CD4-positive, alpha-beta T cell treated with Interleukin-17A for 4 hours (primary cell): ENCODE measurements around the gene ZFP69.
"Not testable (repeated sequence)": the region's sequence is repeated elsewhere in the genome, so short reads cannot be mapped to it uniquely, and the experiment has no call there.

ENCODE experiments used
- DNase-seq: peaks from one replicate; pipeline ENCODE4 v3.0.0-alpha.2; 2020; ENCODE audit warnings: mixed read lengths

Gene ZFP69

DNA sequence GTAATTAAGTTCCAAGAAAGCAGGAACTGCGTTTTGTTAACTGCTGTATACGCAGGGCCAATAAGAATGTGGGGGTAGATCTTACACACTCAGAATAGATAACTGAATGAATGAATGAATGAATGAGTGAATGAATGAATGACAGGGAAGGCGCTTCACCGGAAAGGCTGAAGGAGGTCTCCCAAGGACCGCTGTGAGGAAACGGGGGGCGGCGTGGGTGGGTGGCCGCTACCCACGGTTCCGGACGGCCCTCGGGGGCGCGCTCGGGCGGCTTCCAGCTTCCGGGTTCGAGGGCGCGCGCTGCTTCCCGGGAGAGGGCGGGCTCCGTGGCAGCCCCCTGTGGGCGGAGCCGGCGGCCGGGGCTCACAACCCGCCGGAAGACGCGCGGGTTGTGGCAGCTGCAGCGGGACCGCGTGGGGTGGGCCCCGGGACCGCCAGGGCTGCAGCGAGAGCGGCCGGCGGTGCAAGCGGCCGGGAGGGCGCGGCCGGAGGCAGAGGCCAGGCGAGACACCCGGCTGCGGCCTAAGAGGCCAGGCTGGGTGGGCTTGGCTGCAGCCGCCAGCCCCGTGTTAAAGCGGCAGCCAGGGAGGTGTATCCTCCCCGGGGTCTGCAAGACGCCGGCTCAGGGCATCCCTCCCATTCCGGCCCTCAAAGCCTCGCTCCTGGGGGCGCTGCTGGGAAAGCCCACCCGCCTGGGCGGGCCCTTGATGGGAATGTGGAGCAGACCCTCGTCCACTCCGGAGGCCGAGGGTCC, at the start of gene ZFP69:
TSS of gene ZFP69 (plus strand) at position 367 of the 754 bp plus-strand sequence. CDS start 2,072 bp downstream, outside the sequence.
- peak; percentile 83 for DNase-seq

- no peak for DNase-seq
Measured at GRCh38 chr1:40431385-40431784, 45.7 kb upstream of the ZFP69 start.

- no peak for DNase-seq
Measured at GRCh38 chr1:40432644-40433390, 44.3 kb upstream of the ZFP69 start.

GRCh38 chr1:40435471-40435870, 41.6 kb upstream of the ZFP69 start:
- DNase-seq = no peak

GRCh38 chr1:40435876-40436275, 41.2 kb upstream of the ZFP69 start:
- DNase-seq = no peak

- peak; percentile 52 for DNase-seq
Measured at GRCh38 chr1:40438391-40439015, 38.6 kb upstream of the ZFP69 start.

DNA sequence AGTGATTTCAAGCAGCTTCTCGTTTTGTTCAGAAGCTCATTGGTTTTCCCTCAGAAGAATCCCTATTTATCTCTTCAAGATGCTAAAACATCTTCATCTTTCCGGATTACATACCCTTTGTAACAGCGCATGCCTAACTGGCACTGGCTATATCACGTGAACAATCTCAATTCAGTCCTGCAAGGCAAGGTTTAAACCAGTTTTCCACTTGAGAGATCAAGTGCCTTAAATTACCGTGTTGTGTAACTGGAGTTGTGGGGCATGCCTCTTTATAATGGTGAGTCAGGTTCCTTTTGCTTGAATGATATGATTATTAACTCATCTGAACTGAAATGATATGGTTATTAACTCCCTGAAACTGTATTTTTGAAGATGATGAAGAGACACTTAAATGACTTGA, 37.8 kb upstream of the ZFP69 start:
- no peak for DNase-seq

DNA sequence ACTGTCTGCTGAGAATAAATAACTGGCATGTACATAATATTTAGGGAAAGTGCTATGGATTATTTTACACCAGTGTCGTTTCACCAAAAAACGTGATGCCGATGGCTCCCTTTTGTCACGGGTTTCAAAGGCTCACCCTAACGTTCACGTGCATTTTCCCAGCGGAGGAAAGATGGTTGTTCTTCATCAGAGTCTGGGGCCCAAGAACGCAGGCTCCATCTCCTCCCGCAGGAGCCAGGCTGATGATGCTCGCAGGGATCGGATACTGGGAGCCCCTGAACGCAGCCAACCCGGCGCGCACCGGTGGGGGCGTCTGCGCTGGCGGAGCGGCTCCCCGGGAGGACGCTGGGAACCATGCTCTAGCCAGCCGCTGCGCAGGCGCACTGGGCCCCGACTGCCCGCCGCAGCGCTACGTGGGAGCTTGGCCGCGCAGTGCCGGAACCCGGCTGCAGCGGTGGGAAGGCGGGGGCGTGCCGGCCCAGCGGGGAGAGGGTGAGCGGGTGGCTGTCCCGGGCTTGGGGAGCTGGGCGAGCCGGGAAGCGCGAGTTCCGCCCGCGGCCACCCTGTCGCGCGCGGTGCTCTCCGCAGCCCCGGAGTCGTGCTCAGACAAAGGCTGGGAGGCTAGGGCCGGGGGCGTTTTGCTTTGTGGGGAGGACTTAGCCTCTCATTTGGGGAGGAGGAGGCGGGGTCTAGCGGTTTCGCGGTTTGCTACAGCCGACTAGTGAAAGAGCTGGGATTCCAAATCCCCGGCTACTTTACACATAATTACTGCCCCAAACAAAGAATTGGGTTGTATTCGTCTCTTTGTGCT, 27.2 kb upstream of the ZFP69 start, which contains the start of gene ZFP69B:
TSS of gene ZFP69B (plus strand) at position 793 of the 811 bp plus-strand sequence. CDS start 486 bp downstream, outside the sequence.
- peak; percentile 91 for DNase-seq

DNA sequence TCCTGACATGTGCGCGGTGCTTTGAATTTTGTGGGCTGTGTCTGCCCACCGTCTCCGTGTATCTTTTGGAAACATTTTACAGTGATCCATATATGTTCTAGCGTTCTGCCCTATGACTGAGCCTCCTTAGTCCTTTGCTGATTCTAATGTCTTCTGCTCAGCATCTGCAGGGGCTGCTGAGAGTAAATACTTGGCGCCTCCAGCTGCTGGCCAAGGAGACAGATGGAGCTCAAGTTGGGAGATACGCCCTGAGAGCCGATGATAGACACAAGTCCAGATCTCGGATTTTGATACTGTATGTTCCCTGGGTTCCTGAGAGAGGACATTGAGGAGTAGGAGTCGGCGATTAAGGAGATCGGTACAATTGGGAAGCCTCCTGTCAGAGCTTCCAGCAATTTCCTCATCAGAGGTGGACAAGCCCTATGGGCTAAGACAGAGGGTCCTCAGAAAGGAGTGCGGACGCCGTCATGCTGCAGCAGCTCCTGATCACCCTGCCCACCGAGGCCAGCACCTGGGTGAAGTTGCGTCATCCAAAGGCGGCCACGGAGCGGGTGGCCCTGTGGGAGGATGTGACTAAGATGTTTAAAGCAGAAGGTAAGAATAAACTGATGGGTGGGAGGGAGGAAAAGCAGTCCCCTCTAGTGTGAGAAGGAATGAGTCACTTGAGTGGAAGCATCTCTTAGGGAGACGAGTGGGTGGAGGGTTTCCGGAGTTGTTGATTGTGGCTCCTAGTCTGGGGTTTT, 26.4 kb upstream of the ZFP69 start:
- peak; percentile 86 for DNase-seq

- DNase-seq = no peak
Measured at GRCh38 chr1:40451238-40451585, 25.9 kb upstream of the ZFP69 start.

GRCh38 chr1:40454873-40455272, 22.2 kb upstream of the ZFP69 start:
- no peak for DNase-seq

- no peak for DNase-seq
Measured at GRCh38 chr1:40462956-40463590, 14.0 kb upstream of the ZFP69 start.

DNA sequence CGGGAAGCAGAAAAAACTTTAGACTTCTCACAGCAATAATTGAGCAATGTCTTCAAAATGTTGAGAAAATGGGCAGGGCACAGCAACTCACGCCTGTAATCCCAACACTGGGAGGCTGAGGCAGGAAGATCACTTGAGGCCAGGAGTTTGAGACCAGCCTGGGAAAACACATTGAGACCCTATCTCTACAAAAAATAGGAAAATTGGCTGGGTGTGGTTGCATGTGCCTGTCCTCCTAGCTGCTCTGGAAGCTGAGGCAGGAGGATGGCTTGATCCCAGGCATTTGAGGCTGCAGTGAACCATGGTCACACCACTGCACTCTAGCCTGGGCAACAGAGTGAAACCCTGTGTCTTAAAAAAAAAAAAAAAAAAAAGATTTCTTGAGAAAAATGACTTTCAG, 7.8 kb upstream of the ZFP69 start:
- no peak for DNase-seq

DNA sequence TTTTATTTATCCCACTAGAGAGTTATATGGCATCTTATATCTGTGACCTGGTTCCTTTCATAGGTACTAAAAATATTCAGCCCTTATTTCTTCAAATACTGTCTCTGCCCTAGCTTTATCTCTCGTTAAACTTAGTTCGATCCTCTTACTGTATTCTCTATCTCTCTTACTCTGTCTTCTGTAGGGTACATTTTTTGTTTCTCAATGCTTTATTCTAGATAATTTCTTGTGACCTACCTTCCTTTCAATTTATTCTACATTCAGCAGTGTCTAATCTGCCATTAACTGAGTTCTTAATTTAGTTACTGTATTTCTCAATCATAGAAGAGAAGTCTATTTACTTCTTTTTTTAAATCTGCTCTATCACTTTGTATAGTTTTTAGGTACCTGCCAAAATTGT, 1.8 kb upstream of the ZFP69 start:
- no peak for DNase-seq

- DNase-seq = peak; percentile 33
Measured at GRCh38 chr1:40477678-40478053, 576 bp downstream of the ZFP69 start.

- DNase-seq = no peak
Measured at GRCh38 chr1:40478276-40478675, 1.2 kb downstream of the ZFP69 start.

GRCh38 chr1:40479156-40479555, 2.1 kb downstream of the ZFP69 start:
- DNase-seq = peak; percentile 8

DNA sequence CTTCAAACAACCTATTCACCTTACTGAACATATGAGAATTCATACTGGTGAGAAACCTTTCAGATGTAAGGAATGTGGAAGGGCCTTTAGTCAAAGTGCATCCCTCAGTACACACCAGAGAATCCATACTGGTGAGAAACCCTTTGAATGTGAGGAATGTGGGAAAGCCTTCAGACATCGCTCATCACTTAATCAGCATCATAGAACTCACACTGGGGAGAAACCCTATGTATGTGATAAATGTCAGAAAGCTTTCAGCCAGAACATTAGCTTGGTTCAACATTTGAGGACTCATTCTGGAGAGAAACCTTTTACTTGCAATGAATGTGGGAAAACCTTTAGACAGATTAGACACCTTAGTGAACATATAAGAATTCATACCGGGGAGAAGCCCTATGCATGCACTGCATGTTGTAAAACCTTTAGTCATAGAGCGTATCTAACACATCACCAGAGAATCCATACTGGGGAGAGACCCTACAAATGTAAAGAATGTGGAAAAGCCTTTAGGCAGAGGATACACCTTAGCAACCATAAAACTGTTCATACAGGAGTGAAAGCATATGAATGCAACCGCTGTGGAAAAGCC, 18.3 kb downstream of the ZFP69 start:
- DNase-seq = no peak

DNA sequence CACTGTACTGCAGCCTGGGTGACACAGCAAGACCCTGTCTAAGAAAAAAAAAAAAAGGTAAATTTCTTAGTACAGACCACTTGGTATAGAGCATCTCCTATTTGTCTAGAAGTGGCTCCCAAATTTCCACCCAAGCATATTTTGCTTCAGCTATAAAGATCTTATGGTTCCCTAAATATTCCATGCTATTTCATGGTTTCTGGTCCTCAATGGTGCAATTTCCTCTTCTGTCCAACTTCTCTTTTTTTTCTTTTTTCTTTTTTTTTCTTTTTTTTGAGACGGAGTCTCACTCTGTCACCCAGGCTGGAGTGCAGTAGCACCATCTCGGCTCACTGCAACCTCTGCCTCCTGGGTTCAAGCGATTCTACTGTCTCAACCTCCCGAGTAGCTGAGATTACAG, 25.6 kb downstream of the ZFP69 start:
- not testable (repeated sequence) for DNase-seq

GRCh38 chr1:40507973-40508372, 30.9 kb downstream of the ZFP69 start:
- DNase-seq = no peak
